Measurements from ENCODE around the gene RIMBP2. TPM values are rescaled to one million over a fixed set of nuclear protein-coding genes. Genes with fewer than 3 reads are reported as not detected.

Gene RIMBP2
- polyA plus RNA-seq, 1 of the 3 experiments (the other 2 are of a cell fraction): 0.90 TPM

DNA sequence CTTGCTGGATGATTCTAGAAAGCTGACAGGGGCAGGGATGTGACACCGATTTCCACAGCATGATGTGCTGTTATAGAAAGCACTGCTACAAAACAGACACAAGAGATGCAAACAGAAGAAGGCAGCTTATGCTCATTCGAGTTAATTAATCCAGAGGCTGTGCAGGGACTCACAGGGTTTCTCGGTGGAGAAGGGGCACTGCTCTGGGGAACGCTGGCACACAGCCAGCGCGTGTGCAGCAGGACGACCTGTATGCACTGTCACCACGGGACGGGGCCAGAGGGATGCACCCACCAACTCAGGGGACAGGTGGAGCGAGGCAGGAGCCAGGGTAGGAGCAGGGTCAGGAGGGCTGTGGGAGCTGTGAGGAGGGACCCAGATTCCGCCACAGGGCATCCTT is 143.5 kb downstream of the RIMBP2 start (continued):
- TF ChIP-seq NFIC (IDR thresholded peaks at IDR 0.05; ENCODE audit: borderline replicate concordance): 0 out of 2 replicates have a peak, but pooled peaks have one; percentile 7
- TF ChIP-seq YY1 (IDR thresholded peaks at IDR 0.05; ENCODE audit: low read depth): no peak
- no peak for TF ChIP-seq TEAD4 (IDR thresholded peaks at IDR 0.05; ENCODE audit: borderline replicate concordance, insufficient read depth)
- no peak for TF ChIP-seq IRF3 (IDR thresholded peaks at IDR 0.05; ENCODE audit: low read depth, low read length)
- no peak for TF ChIP-seq USF2 (IDR thresholded peaks at IDR 0.05; ENCODE audit: borderline replicate concordance, low read depth, low read length)
- TF ChIP-seq EZH2phosphoT487 (IDR thresholded peaks at IDR 0.05; ENCODE audit: borderline replicate concordance, low read depth): no peak
- no peak for TF ChIP-seq TAF1 (IDR thresholded peaks at IDR 0.05; ENCODE audit: borderline replicate concordance, low read depth, low read length)
- TF ChIP-seq GATA2 (CRISPR knock-in tag; IDR thresholded peaks at IDR 0.05): peak; percentile 59
- no peak for TF ChIP-seq TCF12 (IDR thresholded peaks at IDR 0.05)
- no peak for TF ChIP-seq ZBTB33 (IDR thresholded peaks at IDR 0.05; ENCODE audit: borderline replicate concordance, low read depth)
- TF ChIP-seq MXI1 (IDR thresholded peaks at IDR 0.05; ENCODE audit: low read depth, low read length): peak; percentile 88
- peak; percentile 73; the same call in 1 of the 2 replicates for TF ChIP-seq FOXJ3 (CRISPR knock-in tag; IDR thresholded peaks at IDR 0.05)
- TF ChIP-seq CTCF (IDR thresholded peaks at IDR 0.05): no peak
- TF ChIP-seq CHD2 (IDR thresholded peaks at IDR 0.05; ENCODE audit: low read length, partially characterized antibody): peak; percentile 53
- TF ChIP-seq RXRA (IDR thresholded peaks at IDR 0.05; ENCODE audit: borderline replicate concordance, low read depth): no peak
- TF ChIP-seq PBX3 (IDR thresholded peaks at IDR 0.05): no peak

All from SK-N-SH (cell line).